GM18508 (cell line): ENCODE measurements around the gene SLC52A1.
"Not testable (repeated sequence)": the region's sequence is repeated elsewhere in the genome, so short reads cannot be mapped to it uniquely, and the experiment has no call there.

Experiments used
- ATAC-seq: cut with Tn5 transposase; IDR thresholded peaks from one replicate; pipeline ENCODE4 v1.9.1; 2021; ENCODE audit warnings: moderate number of reproducible peaks; ENCODE audit not compliant: insufficient read depth, unreplicated experiment

SLC52A1 gene

DNA sequence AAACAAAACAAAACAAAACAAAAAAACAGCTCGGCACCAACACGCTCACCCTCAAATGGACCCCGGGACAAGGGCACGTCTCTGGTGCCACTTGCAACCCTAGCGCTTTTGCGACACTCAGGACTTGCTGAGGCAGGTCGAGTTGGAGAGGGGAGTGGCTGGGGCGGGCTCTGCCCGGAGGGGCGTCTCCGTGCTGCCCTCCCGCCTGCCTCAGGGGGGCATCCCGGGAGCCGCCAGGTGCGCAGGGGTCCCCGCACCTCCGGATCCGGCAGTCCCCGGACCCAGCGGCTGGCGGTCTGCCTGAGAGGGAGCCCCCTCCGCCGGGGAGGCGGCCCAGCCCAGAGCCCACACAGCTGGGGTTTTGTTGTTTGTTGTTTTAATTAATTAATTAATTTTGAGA, at the start of gene SLC52A1:
Gene SLC52A1, minus strand, starts transcription at position 112 of the 400 bp plus-strand sequence. CDS start 820 bp downstream, outside the sequence.
- ATAC-seq = no peak

DNA sequence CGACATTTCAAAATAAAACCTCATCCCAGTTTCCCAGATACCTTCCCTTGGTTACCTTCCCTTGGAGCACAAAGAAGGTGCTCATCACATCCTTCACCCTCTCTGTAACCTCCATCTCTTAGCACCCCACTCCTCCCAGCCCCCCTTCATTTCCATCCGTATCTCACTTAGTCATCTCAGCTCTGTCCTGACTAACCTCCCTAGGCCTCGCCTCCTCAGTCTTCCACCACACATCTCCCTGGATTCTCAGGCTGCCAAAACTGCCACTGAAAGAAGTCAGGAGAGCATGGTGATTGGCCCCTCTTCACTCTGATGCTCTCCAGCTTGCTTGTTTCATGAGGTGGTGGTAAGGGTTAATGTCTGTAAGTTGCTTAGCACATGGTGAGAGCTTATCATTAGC, 45.4 kb upstream of the SLC52A1 start:
- ATAC-seq = no peak

DNA sequence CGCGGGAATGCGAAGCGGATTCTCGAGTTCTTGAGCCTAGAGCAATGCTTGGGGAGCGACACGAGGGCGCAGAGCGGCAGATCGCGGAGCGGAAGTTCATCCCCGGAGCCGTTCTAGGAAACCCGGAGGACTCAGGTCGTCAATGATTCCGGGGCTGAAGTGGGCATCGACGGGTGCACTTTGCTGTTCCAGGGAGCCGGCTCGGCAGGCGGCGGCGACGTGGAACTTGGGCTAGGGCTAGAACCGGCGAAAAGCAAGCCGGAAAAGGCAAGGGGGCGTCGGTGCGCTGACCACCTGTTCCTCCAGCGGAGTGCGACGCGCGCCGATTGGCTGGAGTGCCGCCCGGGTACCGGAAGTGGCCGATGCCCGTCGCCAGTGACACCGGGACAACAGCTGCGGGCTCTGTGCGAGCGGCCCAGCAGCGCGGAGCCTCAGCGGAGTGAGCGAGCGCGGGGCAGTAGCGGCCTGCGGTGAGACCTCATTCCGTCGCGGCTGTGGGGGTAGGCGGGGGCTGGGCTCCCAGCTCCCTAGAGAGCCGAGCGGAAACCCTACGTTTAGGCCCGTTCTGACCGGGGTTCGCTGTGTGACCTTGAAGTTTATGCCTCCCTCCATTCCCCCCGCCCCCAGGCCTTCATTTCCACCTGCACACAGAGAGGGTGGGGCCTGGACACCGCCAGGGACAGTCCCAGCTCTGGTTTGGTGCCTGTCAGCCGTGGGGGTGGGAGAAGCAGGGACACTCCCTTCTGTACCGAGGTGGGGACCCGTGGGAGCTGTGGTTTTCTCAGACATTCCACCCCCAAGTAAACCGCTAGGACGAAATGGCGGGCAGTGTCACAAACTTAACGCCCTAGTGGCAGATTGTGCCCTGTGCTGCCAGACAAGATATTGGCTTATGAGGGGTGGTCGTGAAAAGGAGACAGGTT, 43.1 kb upstream of the SLC52A1 start, which contains the start of gene ZFP3:
Gene ZFP3, plus strand, starts transcription at position 362 of the 923 bp plus-strand sequence. CDS start 13,038 bp downstream, outside the sequence.
- ATAC-seq = no peak

GRCh38 chr17:5077781-5078105, 42.5 kb upstream of the SLC52A1 start:
- ATAC-seq = no peak

- ATAC-seq = not testable (repeated sequence)
Measured at GRCh38 chr17:5077275-5077674, 42.0 kb upstream of the SLC52A1 start.

GRCh38 chr17:5075472-5075871, 40.2 kb upstream of the SLC52A1 start:
- not testable (repeated sequence) for ATAC-seq

DNA sequence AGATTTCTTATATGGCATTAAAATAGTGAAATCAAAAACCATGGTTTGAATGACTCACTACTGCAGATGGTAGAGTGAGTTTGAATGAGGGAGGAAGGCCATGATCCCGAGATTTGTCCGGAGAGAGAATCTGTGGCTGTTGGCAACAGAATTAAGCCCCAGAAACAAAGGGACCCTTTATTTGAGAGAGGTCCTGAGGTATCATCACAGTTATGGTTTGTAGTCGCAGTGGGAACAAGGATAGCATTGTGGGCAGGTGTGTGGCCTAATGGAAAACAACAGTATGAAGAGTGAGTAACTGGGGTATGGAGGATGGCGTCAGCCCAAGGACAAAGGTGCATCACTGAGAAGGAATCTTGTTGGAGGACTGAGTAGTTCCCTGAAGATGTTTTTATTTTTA, 34.5 kb upstream of the SLC52A1 start:
- no peak for ATAC-seq

GRCh38 chr17:5068236-5068635, 33.0 kb upstream of the SLC52A1 start:
- ATAC-seq = no peak

GRCh38 chr17:5065227-5065744, 30.1 kb upstream of the SLC52A1 start:
- no peak for ATAC-seq

- no peak for ATAC-seq
Measured at GRCh38 chr17:5055543-5055942, 20.3 kb upstream of the SLC52A1 start.

DNA sequence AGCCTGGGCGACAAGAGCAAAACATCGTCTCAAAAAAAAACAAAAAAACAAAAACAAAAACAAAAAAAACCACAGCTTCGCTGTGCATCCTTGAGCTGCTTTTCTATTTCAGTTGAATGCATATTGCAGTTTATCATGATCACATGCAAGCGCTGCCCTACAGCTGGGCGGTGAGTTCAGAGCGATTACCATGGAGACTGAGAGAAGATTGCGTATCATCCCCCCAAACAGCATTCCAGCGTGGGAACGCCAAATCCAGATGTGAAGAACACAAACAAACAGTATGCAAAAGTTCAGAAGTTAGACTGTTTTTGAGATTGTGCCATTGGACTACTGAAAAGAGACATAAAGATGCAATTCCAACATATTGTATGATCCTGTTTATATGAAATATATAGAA, 15.1 kb upstream of the SLC52A1 start:
- no peak for ATAC-seq

GRCh38 chr17:5049314-5049841, 14.2 kb upstream of the SLC52A1 start:
- ATAC-seq = no peak

- ATAC-seq = no peak
Measured at GRCh38 chr17:5047446-5047845, 12.2 kb upstream of the SLC52A1 start.

DNA sequence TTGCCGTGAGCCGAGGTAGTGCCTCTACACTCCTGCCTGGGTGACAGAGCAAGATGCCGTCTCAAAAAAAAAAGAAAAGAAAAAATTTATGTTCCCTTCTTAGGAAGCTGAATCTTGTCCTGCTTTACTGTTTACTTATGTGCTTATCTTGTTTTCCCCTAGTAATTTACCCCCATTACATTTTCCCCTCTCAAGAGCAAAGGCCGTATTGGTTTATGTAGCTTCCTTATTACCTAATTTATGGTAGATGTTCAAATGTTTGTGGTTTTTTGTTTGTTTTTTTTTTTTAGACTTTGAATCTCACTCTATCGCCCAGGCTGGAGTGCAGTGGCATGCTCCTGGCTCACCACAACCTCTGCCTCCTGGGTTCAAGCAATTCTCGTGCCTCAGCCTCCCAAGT, 10.3 kb upstream of the SLC52A1 start:
- no peak for ATAC-seq

GRCh38 chr17:5044630-5045029, 9.4 kb upstream of the SLC52A1 start:
- no peak for ATAC-seq

GRCh38 chr17:5043524-5043923, 8.3 kb upstream of the SLC52A1 start:
- ATAC-seq = no peak

- ATAC-seq = no peak
Measured at GRCh38 chr17:5042157-5043022, 7.2 kb upstream of the SLC52A1 start.

DNA sequence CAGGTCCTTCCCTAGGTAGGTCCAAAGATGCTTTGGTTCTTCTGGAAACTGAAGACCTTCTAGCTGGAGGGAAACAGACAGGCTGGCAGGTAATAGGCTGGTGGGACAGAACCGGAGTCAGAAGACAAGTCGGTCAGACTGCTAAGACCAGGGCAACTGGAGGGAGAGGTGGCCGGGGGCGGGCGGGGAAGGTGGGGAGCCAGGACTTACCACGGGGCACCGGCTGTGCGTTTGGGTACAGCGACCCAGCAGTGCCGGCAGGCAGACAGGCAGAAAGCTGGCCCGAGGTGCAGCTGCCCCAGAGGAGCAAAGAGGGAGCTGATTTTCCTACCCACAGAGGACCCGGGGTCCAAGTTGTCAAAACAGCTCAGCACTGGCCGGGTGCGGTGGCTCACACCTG, 575 bp downstream of the SLC52A1 start:
- ATAC-seq = no peak

DNA sequence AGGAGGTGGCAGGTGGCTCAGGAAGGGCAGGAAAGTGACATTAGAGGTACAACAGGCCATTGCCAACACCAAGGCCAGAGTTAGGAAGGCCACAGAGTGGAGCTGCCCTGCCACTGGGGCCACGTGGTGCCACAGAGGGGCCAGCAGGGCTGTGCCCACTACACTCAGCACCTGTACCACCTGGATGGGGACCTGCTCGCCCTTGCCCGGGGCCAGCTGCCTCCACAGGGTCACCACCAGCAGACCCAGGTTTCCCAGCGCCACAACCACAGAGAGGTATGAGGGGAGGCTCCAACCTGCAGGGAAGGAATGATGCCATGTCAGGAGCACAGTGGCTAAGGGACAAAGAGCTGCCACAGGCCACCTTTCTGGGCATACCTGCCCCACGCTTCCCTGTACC, 1.2 kb downstream of the SLC52A1 start:
- ATAC-seq = no peak

DNA sequence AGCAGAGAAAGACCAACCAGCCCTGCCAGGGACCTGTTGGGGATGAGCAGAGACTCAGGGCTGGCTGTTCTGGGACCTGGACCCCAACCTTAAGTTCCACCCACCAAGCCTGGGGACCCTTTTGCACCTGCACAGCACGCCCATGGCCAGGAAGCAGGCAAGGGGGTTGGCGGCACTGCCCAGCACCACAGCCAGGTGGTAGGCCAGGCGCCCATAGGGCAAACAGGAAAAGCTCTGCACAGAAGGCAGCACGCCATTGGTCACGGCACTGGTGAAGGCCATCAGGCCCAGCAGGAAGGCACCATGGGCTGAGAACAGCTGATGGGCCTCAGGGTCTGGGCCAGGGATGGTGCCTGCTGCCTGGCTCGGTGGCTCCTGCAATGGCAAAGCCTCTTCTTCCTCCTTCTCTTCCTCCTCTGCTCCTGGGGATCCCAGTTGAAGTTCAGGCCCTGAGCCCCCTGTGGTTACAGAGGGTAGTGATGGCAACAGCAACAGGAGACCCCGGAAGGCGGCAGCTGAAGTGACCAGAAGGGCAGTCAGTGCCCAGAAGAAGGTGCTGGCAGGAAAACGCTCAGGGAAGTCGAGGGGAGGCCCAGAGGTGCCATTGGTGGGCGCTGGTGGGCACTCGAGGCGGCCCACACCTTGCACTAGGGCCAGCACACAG, 1.7 kb downstream of the SLC52A1 start:
- ATAC-seq = no peak
